ENCODE data around the gene RBM33.

DNA sequence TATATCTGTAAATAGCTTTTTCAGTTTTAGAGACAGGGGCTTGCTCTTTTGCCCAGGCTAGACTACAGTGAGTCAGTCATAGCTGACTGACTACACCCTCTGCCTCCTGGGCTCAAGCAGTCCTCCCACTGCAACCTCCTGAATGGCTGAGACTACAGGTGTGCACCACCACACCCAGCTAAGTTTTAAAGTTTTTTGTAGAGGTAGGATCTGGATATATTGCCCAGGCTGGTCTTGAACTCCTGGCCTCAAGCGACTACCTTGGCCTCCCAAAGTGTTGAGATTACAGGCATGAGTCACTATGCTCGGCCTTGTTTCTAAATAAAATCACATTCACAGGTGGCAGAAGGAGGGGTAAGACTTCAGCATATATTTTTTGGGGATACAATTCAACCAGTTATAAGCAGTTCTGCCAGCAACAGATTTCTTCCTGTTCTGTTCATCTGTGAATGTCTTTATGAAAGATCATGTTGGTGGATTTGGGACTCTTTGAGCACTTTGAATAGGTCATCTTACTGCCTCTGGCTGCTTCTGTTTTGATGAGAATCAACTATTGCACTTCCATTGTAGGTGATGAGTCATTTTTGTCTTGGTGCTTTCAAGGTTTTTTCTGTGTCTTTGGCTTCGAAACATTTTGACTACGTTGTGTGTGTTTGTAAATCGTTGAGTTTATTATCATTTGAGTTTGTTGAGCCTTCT, 15.7 kb downstream of the RBM33 start:
- TF ChIP-seq, protein P1, sequence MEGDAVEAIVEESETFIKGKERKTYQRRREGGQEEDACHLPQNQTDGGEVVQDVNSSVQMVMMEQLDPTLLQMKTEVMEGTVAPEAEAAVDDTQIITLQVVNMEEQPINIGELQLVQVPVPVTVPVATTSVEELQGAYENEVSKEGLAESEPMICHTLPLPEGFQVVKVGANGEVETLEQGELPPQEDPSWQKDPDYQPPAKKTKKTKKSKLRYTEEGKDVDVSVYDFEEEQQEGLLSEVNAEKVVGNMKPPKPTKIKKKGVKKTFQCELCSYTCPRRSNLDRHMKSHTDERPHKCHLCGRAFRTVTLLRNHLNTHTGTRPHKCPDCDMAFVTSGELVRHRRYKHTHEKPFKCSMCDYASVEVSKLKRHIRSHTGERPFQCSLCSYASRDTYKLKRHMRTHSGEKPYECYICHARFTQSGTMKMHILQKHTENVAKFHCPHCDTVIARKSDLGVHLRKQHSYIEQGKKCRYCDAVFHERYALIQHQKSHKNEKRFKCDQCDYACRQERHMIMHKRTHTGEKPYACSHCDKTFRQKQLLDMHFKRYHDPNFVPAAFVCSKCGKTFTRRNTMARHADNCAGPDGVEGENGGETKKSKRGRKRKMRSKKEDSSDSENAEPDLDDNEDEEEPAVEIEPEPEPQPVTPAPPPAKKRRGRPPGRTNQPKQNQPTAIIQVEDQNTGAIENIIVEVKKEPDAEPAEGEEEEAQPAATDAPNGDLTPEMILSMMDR (tag by site-specific recombination; IDR thresholded peaks at IDR 0.05) = no peak
- TF ChIP-seq ZNF157 (tag by site-specific recombination; IDR thresholded peaks at IDR 0.05) (no peak), ZNF211 (tag by site-specific recombination; IDR thresholded peaks at IDR 0.05; ENCODE audit: low read depth) (no peak), KLF9 (tag by site-specific recombination; IDR thresholded peaks at IDR 0.05; ENCODE audit: low read depth) (no peak), ZNF626 (tag by site-specific recombination; IDR thresholded peaks at IDR 0.05) (no peak), ZNF529 (tag by site-specific recombination; IDR thresholded peaks at IDR 0.05; ENCODE audit: insufficient replicate concordance) (no peak)
- TF ChIP-seq, protein P2, sequence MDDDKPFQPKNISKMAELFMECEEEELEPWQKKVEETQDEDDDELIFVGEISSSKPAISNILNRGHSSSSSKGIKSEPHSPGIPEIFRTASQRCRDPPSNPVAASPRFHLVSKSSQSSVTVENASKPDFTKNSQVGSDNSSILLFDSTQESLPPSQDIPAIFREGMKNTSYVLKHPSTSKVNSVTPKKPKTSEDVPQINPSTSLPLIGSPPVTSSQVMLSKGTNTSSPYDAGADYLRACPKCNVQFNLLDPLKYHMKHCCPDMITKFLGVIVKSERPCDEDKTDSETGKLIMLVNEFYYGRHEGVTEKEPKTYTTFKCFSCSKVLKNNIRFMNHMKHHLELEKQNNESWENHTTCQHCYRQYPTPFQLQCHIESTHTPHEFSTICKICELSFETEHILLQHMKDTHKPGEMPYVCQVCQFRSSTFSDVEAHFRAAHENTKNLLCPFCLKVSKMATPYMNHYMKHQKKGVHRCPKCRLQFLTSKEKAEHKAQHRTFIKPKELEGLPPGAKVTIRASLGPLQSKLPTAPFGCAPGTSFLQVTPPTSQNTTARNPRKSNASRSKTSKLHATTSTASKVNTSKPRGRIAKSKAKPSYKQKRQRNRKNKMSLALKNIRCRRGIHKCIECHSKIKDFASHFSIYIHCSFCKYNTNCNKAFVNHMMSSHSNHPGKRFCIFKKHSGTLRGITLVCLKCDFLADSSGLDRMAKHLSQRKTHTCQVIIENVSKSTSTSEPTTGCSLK (tag by site-specific recombination; IDR thresholded peaks at IDR 0.05) = no peak
- TF ChIP-seq, protein P3, sequence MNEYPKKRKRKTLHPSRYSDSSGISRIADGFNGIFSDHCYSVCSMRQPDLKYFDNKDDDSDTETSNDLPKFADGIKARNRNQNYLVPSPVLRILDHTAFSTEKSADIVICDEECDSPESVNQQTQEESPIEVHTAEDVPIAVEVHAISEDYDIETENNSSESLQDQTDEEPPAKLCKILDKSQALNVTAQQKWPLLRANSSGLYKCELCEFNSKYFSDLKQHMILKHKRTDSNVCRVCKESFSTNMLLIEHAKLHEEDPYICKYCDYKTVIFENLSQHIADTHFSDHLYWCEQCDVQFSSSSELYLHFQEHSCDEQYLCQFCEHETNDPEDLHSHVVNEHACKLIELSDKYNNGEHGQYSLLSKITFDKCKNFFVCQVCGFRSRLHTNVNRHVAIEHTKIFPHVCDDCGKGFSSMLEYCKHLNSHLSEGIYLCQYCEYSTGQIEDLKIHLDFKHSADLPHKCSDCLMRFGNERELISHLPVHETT (tag by site-specific recombination; IDR thresholded peaks at IDR 0.05) = no peak
